ENCODE measurements around the gene NPAS1.

NPAS1 gene

DNA sequence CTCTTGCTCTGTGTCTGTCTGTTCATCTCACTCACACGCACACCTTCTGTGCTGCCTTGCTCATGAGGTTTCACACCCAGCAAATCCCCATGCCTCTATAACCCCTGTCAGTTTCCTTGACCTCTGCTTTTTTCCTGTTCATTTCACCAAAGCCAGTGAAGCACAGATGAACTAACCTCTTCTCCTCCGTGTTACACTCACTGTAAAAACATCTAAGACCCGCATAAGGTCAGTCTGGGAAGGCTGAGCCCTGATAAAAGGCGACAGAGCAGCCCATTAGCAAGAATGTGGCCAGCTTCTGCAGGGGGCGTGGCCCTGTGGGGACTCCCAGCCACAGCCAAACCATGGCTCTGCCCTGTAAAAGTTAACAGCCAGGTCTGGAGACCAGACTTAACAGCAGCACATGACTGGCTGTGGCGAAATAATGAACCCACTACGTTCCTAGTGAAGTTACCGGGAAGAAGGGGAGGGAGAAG, 42.8 kb upstream of the NPAS1 start:
- DNase-seq (ENCODE audit: insufficient read length, low spot score): no peak
- no peak for FAIRE-seq
- TF ChIP-seq, protein P1, sequence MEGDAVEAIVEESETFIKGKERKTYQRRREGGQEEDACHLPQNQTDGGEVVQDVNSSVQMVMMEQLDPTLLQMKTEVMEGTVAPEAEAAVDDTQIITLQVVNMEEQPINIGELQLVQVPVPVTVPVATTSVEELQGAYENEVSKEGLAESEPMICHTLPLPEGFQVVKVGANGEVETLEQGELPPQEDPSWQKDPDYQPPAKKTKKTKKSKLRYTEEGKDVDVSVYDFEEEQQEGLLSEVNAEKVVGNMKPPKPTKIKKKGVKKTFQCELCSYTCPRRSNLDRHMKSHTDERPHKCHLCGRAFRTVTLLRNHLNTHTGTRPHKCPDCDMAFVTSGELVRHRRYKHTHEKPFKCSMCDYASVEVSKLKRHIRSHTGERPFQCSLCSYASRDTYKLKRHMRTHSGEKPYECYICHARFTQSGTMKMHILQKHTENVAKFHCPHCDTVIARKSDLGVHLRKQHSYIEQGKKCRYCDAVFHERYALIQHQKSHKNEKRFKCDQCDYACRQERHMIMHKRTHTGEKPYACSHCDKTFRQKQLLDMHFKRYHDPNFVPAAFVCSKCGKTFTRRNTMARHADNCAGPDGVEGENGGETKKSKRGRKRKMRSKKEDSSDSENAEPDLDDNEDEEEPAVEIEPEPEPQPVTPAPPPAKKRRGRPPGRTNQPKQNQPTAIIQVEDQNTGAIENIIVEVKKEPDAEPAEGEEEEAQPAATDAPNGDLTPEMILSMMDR (IDR thresholded peaks at IDR 0.05; ENCODE audit: insufficient read depth, missing control alignments): no peak

DNA sequence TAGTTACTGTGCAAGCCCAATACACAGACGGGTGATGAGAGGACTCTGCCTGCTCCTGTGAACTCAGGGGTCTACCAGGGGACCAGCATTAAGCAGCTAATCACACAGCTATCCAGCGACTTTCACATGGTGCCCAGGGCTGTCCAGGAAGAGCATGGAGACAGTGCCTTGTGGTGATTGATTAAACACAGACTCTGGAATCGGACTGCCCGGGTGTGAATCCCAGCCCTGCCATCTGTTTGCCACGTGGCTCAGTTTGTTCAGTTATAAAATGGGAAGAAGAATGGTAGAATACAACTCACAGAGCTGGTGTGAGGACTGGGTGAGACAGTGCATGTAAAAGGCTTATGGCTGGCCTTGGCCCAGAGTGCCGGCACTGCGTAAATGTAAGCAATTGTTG, 42.1 kb upstream of the NPAS1 start:
- no peak for FAIRE-seq

DNA sequence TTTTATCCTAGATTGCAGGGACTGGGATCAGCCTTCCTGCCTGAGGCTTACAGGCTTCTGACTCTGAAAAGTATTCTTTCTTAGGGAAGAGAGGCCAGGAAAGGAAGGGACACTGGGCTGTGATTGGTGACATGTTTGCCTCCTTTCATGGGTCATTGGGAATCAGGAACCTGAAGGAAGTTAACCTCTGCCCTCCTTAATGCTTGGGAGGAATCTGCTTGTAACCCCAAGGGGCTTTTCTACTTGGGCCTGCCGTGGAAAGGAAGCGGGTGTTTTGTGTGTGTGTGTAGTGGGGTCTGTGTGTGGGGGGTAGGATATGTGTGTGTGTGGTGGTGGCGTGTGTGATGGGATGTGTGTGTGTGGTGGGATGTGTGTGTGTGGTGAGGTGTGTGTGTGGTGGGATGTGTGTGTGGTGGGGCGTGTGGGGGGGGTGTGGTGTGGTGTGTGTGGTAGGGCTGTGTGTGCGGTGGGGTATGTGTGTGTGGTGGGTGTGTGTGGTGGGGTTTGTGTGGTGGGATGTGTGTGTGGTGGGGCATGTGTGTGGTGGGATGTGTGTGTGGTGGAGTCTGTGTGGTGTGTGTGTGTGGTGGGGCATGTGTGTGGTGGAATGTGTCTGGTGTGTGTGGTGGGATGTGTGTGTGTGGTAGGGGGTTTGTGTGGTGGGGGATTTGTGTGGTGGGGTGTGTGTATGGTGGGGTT, 41.3 kb upstream of the NPAS1 start:
- TF ChIP-seq, protein P1 (IDR thresholded peaks at IDR 0.05; ENCODE audit: insufficient read depth, missing control alignments): no peak
- FAIRE-seq: no peak
- no peak for DNase-seq (ENCODE audit: insufficient read length, low spot score)

More for the DNA sequence above, 42.1 kb upstream of the NPAS1 start:
- TF ChIP-seq, protein P1 (IDR thresholded peaks at IDR 0.05; ENCODE audit: insufficient read depth, missing control alignments): no peak
- no peak for DNase-seq (ENCODE audit: insufficient read length, low spot score)

DNA sequence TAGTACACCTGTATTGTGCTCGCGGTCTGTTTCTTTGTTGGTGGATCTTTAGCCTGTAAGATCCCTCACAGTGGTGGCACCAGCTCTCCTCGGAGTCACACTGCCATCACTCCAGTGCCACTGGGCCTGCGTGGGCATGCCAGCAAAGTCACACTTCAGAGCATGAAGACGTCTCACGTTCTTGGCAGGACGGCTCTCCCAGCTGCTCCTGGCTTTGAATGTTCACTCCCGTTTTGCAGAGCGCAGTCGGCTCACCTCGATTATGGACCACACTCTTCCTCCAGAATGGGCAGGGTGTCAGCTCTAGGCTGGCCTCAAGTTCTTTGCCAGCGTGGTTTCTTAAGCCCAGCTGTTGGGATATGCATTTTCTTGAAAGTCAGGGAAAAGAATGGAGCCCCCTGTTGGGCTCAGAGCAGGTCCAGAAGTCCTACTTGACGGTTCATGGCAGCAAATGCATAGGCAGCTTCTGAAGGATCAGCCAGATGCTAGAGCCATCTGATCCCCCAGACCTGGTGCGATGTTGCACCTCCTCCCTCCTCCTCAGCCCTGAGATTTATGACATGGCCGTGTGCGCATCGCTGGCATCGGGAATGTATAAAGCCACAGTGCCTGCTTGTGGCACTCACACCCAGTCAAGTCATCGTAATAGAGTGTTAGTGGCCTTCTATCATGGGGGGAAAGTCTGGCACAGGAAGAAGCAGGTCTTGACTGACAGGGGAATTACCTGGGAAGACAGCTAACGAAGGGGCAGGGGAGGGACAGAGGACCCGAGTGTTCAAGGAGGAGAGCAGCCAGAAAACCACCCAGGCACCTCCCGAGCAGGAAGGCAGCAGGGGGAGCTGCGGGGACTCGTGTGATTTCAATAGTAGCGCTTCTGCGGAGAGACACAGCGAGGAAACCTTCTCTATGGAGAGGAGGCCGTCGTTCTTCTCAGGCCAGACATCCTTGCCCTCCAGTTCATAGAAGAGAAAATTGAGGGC, 40.2 kb upstream of the NPAS1 start:
- FAIRE-seq: no peak
- DNase-seq (ENCODE audit: insufficient read length, low spot score): no peak
- TF ChIP-seq, protein P1 (IDR thresholded peaks at IDR 0.05; ENCODE audit: insufficient read depth, missing control alignments): peak; percentile 14

DNA sequence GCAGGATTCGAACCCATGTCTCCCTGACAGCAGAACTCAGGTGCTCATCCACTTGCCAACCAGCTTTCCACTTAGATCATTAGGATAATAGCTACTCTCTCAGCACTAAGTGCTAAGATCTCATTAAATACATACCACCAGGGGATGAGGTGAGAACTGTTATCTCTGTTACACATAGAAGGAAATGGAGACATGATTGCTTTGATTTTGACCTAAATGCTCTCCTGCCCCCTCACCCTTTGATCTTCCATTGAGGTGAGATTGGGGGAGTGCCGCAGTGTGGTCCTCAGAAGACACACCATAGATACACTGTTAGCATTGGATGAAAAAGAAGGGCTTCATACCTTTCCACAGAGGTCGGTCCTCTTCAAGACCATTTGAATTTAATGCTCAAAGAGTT, 38.9 kb upstream of the NPAS1 start:
- FAIRE-seq: no peak
- no peak for DNase-seq (ENCODE audit: insufficient read length, low spot score)
- TF ChIP-seq, protein P1 (IDR thresholded peaks at IDR 0.05; ENCODE audit: insufficient read depth, missing control alignments): no peak

DNA sequence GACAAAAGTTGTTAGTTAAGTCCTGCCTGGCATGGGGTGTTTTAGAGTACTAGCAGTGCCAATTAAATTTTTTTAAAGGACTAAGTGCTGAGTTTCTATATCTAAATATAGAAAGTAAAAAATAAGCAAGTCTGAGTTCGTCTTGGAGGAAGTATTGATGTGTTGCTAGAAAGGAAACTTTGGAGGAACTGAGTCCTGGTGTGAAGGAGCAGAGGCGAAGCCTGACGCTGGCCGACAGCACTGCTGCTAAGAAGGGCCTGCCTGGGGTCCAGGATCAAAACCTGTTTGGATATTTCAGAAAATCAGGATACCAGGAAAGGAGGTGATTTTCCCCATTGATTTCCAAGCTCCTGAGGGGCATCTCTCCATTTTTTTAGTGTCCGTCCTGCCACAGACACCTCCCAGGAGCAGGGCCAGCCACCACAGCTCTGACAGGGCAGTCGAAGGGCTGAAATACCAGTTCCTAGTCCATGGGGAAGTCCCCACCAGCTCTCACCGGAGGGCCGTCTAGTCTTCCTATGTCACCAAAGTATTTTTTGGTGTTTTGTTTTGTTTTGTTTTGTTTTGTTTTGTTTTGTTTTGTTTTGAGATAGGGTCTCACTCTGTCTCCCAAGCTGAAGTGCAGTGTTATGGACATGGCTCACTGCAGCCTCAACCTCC, 38.2 kb upstream of the NPAS1 start:
- TF ChIP-seq, protein P1 (IDR thresholded peaks at IDR 0.05; ENCODE audit: insufficient read depth, missing control alignments): no peak
- DNase-seq (ENCODE audit: insufficient read length, low spot score) (no peak), FAIRE-seq (no peak)

Measured in D721Med (cell line).